C4-2B (cell line): ENCODE measurements around the gene MLXIP.

Experiments
- CTCF ChIP-seq: fragments of 450-650 bp; conservative IDR thresholded peaks from 2 replicates; pipeline ENCODE4 v1.5.1; 2017; ENCODE audit warnings: mild to moderate bottlenecking
- ZFX ChIP-seq: fragments of 450-650 bp; IDR thresholded peaks from 2 replicates; pipeline ENCODE4 v1.6.1; 2017

GRCh38 chr12:122040579-122041386 is 37.8 kb upstream of the MLXIP start:
- TF ChIP-seq CTCF (no peak), ZFX (no peak)
